Breast epithelium (tissue), 3 donors: ENCODE data around the gene MRPL37.

Experiments used
- CTCF ChIP-seq, 3 donors: fragments of 450-650 bp; IDR thresholded peaks; one replicate each; pipeline ENCODE4 v1.5.1; 2016 to 2017; ENCODE audit warnings: antibody characterized with exemption in 3 of 3, mild to moderate bottlenecking in 3 of 3, moderate library complexity in 3 of 3
- POLR2A ChIP-seq: fragments of 450-650 bp; IDR thresholded peaks from one replicate; pipeline ENCODE4 v1.6.1; 2016; ENCODE audit warnings: antibody characterized with exemption, mild to moderate bottlenecking, moderate library complexity
- POLR2AphosphoS5 ChIP-seq, 3 donors: sonication (generic); formaldehyde crosslinking; IDR thresholded peaks; one replicate each; pipeline ENCODE4 v1.6.1; 2017; ENCODE audit warnings: antibody characterized with exemption in 3 of 3

DNA sequence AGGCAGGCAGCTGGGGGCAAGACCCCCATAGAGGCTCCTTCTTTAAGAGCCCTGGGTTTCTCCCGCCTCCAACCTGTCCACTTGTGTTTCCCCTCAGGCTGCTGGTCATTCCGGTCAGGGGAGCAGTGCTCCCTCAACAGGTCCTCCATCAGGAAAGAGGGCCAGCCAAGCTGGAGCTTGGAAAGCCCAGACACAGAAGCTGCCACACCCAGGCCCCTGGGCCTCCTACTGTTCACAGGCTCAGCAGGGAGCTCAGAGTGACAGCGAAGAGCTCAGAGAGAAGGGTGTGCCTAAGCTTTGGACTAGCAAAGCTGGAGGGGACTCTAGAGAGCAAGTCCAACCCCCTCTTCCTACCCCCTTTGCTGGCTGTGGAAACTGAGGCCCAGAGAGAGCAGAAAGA lies 36.9 kb upstream of the MRPL37 start:
- no peak for TF ChIP-seq CTCF (IDR thresholded peaks at IDR 0.05)
- TF ChIP-seq POLR2AphosphoS5 (IDR thresholded peaks at IDR 0.05) = no peak
- TF ChIP-seq POLR2A = no peak
